Measurements from ENCODE around the gene PDF. TPM values are rescaled to one million over a fixed set of nuclear protein-coding genes. Genes with fewer than 3 reads are reported as not detected.

PDF gene
- total RNA-seq, 1 donor from 2014 or later = 12.0 TPM

GRCh38 chr16:69344171-69344570, 13.8 kb upstream of the PDF start:
- no peak overlapping the region for H3K27ac Mint-ChIP-seq (ENCODE audit: unreplicated experiment)
- peaks cover 4% of the 10 kb centered on the region for H3K9me3 Mint-ChIP-seq (ENCODE audit: unreplicated experiment)
- H3K4me1 Mint-ChIP-seq (ENCODE audit: low read depth, unreplicated experiment) = peaks cover 5% of the 10 kb centered on the region
- TF ChIP-seq, protein P1, sequence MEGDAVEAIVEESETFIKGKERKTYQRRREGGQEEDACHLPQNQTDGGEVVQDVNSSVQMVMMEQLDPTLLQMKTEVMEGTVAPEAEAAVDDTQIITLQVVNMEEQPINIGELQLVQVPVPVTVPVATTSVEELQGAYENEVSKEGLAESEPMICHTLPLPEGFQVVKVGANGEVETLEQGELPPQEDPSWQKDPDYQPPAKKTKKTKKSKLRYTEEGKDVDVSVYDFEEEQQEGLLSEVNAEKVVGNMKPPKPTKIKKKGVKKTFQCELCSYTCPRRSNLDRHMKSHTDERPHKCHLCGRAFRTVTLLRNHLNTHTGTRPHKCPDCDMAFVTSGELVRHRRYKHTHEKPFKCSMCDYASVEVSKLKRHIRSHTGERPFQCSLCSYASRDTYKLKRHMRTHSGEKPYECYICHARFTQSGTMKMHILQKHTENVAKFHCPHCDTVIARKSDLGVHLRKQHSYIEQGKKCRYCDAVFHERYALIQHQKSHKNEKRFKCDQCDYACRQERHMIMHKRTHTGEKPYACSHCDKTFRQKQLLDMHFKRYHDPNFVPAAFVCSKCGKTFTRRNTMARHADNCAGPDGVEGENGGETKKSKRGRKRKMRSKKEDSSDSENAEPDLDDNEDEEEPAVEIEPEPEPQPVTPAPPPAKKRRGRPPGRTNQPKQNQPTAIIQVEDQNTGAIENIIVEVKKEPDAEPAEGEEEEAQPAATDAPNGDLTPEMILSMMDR (IDR thresholded peaks at IDR 0.05; ENCODE audit: partially characterized antibody, unreplicated experiment) = no peak
- DNase-seq = no peak
- H3K36me3 Mint-ChIP-seq (ENCODE audit: unreplicated experiment) = no peaks in the 10 kb centered on the region
- H3K27me3 Mint-ChIP-seq (ENCODE audit: unreplicated experiment) = peaks cover 3% of the 10 kb centered on the region
- H3K4me3 Mint-ChIP-seq (ENCODE audit: unreplicated experiment) = no peak overlapping the region

DNA sequence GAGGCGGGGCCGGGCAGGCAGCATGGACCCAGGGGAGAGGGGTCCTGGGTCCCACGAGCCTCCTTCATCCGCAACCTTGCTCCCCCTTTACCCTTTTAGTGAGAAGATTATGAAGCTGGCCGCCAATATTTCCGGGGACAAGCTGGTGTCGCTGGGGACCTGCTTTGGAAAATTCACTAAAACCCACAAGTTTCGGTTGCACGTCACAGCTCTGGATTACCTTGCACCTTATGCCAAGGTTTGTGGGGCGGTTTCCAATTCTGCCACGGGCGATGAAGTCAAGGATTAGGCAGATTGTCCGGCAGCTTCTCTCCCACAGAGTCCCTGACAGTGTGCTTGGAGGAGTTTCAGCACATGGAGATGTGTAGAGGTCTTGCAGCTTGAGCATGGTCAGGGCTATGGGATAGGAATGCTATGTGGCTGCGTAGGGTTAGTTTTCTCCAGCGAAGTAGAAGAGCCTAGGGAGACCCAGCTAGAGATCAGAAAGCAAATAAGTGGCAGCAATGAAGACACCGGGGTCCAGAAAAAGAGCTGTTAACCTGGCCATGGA, 9.8 kb upstream of the PDF start:
- Mint-ChIP-seq H3K27me3 (ENCODE audit: unreplicated experiment) (peaks cover 3% of the 10 kb centered on the region), H3K9me3 (ENCODE audit: unreplicated experiment) (peaks cover 4% of the 10 kb centered on the region), H3K36me3 (ENCODE audit: unreplicated experiment) (no peaks in the 10 kb centered on the region), H3K4me1 (ENCODE audit: low read depth, unreplicated experiment) (peaks cover 5% of the 10 kb centered on the region), H3K4me3 (ENCODE audit: unreplicated experiment) (peak overlapping the region; percentile 100), H3K27ac (ENCODE audit: unreplicated experiment) (peak overlapping the region; percentile 95)
- TF ChIP-seq, protein P1 (IDR thresholded peaks at IDR 0.05; ENCODE audit: partially characterized antibody, unreplicated experiment) = no peak
- no peak for DNase-seq

- peak within 1 kb of the TSS; percentile 100 for H3K4me3 Mint-ChIP-seq (ENCODE audit: unreplicated experiment)
- H3K4me1 Mint-ChIP-seq (ENCODE audit: low read depth, unreplicated experiment) = peaks cover 5% of the 10 kb centered on the region
- peak within 1 kb of the TSS; percentile 95 for H3K27ac Mint-ChIP-seq (ENCODE audit: unreplicated experiment)
- DNase-seq = peak; percentile 94
- TF ChIP-seq, protein P1 (IDR thresholded peaks at IDR 0.05; ENCODE audit: partially characterized antibody, unreplicated experiment) = peak; percentile 98
- H3K9me3 Mint-ChIP-seq (ENCODE audit: unreplicated experiment) = peaks cover 4% of the 10 kb centered on the region
- peaks cover 1% of the 10 kb centered on the region for H3K27me3 Mint-ChIP-seq (ENCODE audit: unreplicated experiment)
- no peaks in the 10 kb centered on the region for H3K36me3 Mint-ChIP-seq (ENCODE audit: unreplicated experiment)
Measured at GRCh38 chr16:69339289-69340094, 9.1 kb upstream of the PDF start, which contains the start of the genes COG8 and NIP7. TSS of gene COG8 (minus strand) at chr16:69339564. CDS start at chr16:69339552, 12 bp downstream. TSS of gene NIP7 (plus strand) at chr16:69339772. CDS start at chr16:69339830, 58 bp downstream.

DNA sequence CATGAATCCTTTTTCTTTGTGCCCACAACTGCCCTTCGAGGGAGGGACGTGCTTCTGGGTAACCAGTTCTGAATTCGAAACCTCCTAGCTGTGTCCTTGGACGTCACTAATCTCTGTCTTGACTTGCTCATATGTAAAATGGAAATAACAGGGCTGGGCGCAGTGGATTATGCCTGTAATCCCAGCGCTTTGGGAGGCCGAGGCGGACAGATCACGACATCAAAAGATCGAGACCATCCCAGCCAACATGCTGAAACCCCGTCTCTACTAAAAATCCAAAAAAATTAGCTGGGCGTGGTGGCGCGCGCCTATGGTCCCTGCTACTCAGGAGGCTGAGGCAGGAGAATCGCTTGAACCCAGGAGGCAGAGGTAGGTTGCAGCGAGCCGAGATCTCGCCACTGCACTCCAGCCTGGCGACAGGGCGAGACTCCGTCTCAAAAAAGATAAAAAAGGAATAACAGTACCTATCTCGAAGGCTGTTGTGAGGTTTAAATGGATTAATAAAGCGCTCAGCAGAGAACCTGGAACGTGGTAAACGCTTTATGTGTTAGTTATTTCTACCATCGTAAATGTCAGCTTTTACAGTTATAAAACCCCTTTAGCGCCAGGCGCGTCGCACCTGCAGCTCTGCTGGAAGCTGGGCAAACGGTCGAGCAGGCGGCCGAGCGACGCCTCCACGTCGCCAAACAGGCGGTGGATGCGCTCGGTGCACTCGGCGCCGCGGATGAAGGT, 8.3 kb upstream of the PDF start:
- peak overlapping the region; percentile 92 for H3K27ac Mint-ChIP-seq (ENCODE audit: unreplicated experiment)
- no peaks in the 10 kb centered on the region for H3K36me3 Mint-ChIP-seq (ENCODE audit: unreplicated experiment)
- peaks cover 5% of the 10 kb centered on the region for H3K4me1 Mint-ChIP-seq (ENCODE audit: low read depth, unreplicated experiment)
- TF ChIP-seq, protein P1 (IDR thresholded peaks at IDR 0.05; ENCODE audit: partially characterized antibody, unreplicated experiment) = no peak
- H3K4me3 Mint-ChIP-seq (ENCODE audit: unreplicated experiment) = peak overlapping the region; percentile 84
- peaks cover 4% of the 10 kb centered on the region for H3K9me3 Mint-ChIP-seq (ENCODE audit: unreplicated experiment)
- no peak for DNase-seq
- H3K27me3 Mint-ChIP-seq (ENCODE audit: unreplicated experiment) = peaks cover 1% of the 10 kb centered on the region

All from glutamatergic neuron (in vitro differentiated cells).